GM21367 (cell line): Measurements from ENCODE around the gene MAN2A2.

Experiments used
- ATAC-seq: cut with Tn5 transposase; IDR thresholded peaks from one replicate; pipeline ENCODE4 v1.9.1; 2021; ENCODE audit not compliant: unreplicated experiment

MAN2A2 gene

GRCh38 chr15:90941038-90941437 is 37.9 kb downstream of the MAN2A2 start:
- no peak for ATAC-seq

- no peak for ATAC-seq
Measured at GRCh38 chr15:90942354-90943120, 39.4 kb downstream of the MAN2A2 start.

- ATAC-seq: no peak
Measured at GRCh38 chr15:90945091-90945490, 42.0 kb downstream of the MAN2A2 start.

GRCh38 chr15:90946538-90946937 is 43.4 kb downstream of the MAN2A2 start:
- no peak for ATAC-seq

GRCh38 chr15:90946941-90947576 is 44.0 kb downstream of the MAN2A2 start:
- no peak for ATAC-seq

- no peak for ATAC-seq
Measured at GRCh38 chr15:90947577-90948357, 44.7 kb downstream of the MAN2A2 start.

GRCh38 chr15:90948506-90948905 is 45.4 kb downstream of the MAN2A2 start:
- no peak for ATAC-seq

GRCh38 chr15:90949979-90950675 is 47.0 kb downstream of the MAN2A2 start:
- ATAC-seq: no peak

- ATAC-seq: no peak
Measured at GRCh38 chr15:90950676-90951075, 47.6 kb downstream of the MAN2A2 start.

GRCh38 chr15:90952901-90953677 is 50.0 kb downstream of the MAN2A2 start:
- ATAC-seq: no peak

GRCh38 chr15:90953947-90954711 is 51.0 kb downstream of the MAN2A2 start:
- ATAC-seq: no peak

- ATAC-seq: peak; percentile 93
Measured at GRCh38 chr15:90954712-90955623, 51.9 kb downstream of the MAN2A2 start, which contains the start of gene RCCD1. Gene RCCD1, plus strand, starts transcription at chr15:90954884. Its CDS starts 1,851 bp downstream, at chr15:90956735.

GRCh38 chr15:90955624-90956273 is 52.6 kb downstream of the MAN2A2 start:
- ATAC-seq: no peak

GRCh38 chr15:90956274-90957030 is 53.4 kb downstream of the MAN2A2 start:
- no peak for ATAC-seq

GRCh38 chr15:90957031-90957790 is 54.1 kb downstream of the MAN2A2 start:
- ATAC-seq: no peak

- ATAC-seq: no peak
Measured at GRCh38 chr15:90957791-90958190, 54.7 kb downstream of the MAN2A2 start.
